HEK293 (cell line): ENCODE measurements around the gene SYNPO2.

ENCODE experiments used
- CTCF ChIA-PET: fragments of 350-600 bp; formaldehyde crosslinking; extraction: SDS; loops from one replicate; lab custom pipeline; 2021; ENCODE audit warnings: antibody characterized with exemption; lab: Yijun Ruan, JAX
- POLR2A ChIA-PET: fragments of 300-600 bp; formaldehyde crosslinking; extraction: SDS; loops from one replicate; lab custom pipeline; 2020; ENCODE audit warnings: antibody characterized with exemption, inconsistent platforms; lab: Yijun Ruan, JAX
- H3K27ac ChIP-seq: fragments of 200-500 bp; sonication (Bioruptor generic); 2 replicates; pipeline ENCODE4 v1.5.1; 2014; ENCODE audit warnings: low read depth, low read length, control low read depth, inconsistent platforms; ENCODE audit errors: extremely low read depth
- H3K36me3 ChIP-seq, 2 experiments: fragments of 200-500 bp in 1 of 2; sonication (Bioruptor generic) in 1 of 2; 1 replicate in 1 of 2; 2 replicates in 1 of 2; pipeline ENCODE4 v1.5.1; 2014 to 2017; ENCODE audit warnings: inconsistent platforms in 2 of 2, low read length in 2 of 2; ENCODE audit not compliant: control insufficient read depth in 2 of 2, insufficient read depth in 1 of 2
- H3K4me1 ChIP-seq: fragments of 200-500 bp; sonication (Bioruptor generic); 2 replicates; pipeline ENCODE4 v1.5.1; 2014; ENCODE audit warnings: mild to moderate bottlenecking, low read length, inconsistent platforms; ENCODE audit not compliant: control insufficient read depth, insufficient read depth
- H3K4me3 ChIP-seq: 2 replicates; pipeline ENCODE4 v1.5.1; 2011; ENCODE audit warnings: low read depth, mild to moderate bottlenecking, control low read depth, low read length, moderate library complexity
- H3K9me3 ChIP-seq: fragments of 200-500 bp; sonication (Bioruptor generic); 2 replicates; pipeline ENCODE4 v1.5.1; 2014; ENCODE audit warnings: low read depth, low read length, inconsistent platforms; ENCODE audit not compliant: control insufficient read depth, insufficient read depth
- FEZF1 ChIP-seq: fragments of 450-650 bp; formaldehyde crosslinking; IDR thresholded peaks from 2 replicates; pipeline ENCODE4 v1.5.1; 2016; ENCODE audit warnings: missing biosample characterization, missing genetic modification characterization
- GFI1B ChIP-seq: fragments of 450-650 bp; formaldehyde crosslinking; IDR thresholded peaks from 2 replicates; pipeline ENCODE4 v1.5.1; 2016; ENCODE audit warnings: missing biosample characterization, missing genetic modification characterization
- HOXC10 ChIP-seq: sonication (generic); formaldehyde crosslinking; IDR thresholded peaks from 2 replicates; pipeline ENCODE4 v1.8.1; 2023; ENCODE audit warnings: mild to moderate bottlenecking, missing genetic modification reagents
- SETDB1 ChIP-seq: IDR thresholded peaks from one replicate; pipeline ENCODE4 v1.6.1; 2017; ENCODE audit warnings: mild to moderate bottlenecking, low read length, moderate library complexity, mixed read lengths; ENCODE audit not compliant: insufficient read length
- YY1 ChIP-seq: fragments of 450-650 bp; formaldehyde crosslinking; IDR thresholded peaks from 2 replicates; pipeline ENCODE4 v1.5.1; 2018; ENCODE audit warnings: missing biosample characterization, missing genetic modification characterization
- YY2 ChIP-seq: fragments of 450-650 bp; formaldehyde crosslinking; IDR thresholded peaks from 2 replicates; pipeline ENCODE4 v1.5.1; 2016; ENCODE audit warnings: missing biosample characterization, missing genetic modification characterization
- ZBTB20 ChIP-seq: fragments of 450-650 bp; formaldehyde crosslinking; IDR thresholded peaks from 2 replicates; pipeline ENCODE4 v1.5.1; 2016; ENCODE audit warnings: missing biosample characterization, missing genetic modification characterization
- ZIC2 ChIP-seq: fragments of 450-650 bp; formaldehyde crosslinking; IDR thresholded peaks from 2 replicates; pipeline ENCODE4 v1.5.1; 2016; ENCODE audit warnings: missing biosample characterization, missing genetic modification characterization
- ZNF132 ChIP-seq: fragments of 450-650 bp; formaldehyde crosslinking; IDR thresholded peaks from 2 replicates; pipeline ENCODE4 v1.5.1; 2017; ENCODE audit warnings: missing biosample characterization, missing genetic modification characterization, borderline replicate concordance
- ZNF146 ChIP-seq: fragments of 450-650 bp; formaldehyde crosslinking; IDR thresholded peaks from 2 replicates; pipeline ENCODE4 v1.5.1; 2016; ENCODE audit warnings: missing biosample characterization, missing genetic modification characterization
- ZNF157 ChIP-seq: fragments of 450-650 bp; formaldehyde crosslinking; IDR thresholded peaks from 2 replicates; pipeline ENCODE4 v1.5.1; 2016; ENCODE audit warnings: missing biosample characterization, missing genetic modification characterization
- ZNF214 ChIP-seq: fragments of 450-650 bp; formaldehyde crosslinking; IDR thresholded peaks from 2 replicates; pipeline ENCODE4 v1.5.1; 2017; ENCODE audit warnings: missing biosample characterization, mild to moderate bottlenecking, missing genetic modification characterization, borderline replicate concordance
- ZNF23 ChIP-seq: fragments of 450-650 bp; formaldehyde crosslinking; IDR thresholded peaks from 2 replicates; pipeline ENCODE4 v1.5.1; 2016; ENCODE audit warnings: missing biosample characterization, missing genetic modification characterization, borderline replicate concordance
- ZNF248 ChIP-seq: fragments of 450-650 bp; formaldehyde crosslinking; IDR thresholded peaks from 2 replicates; pipeline ENCODE4 v1.5.1; 2017; ENCODE audit warnings: missing biosample characterization, missing genetic modification characterization
- ZNF280C ChIP-seq: fragments of 450-650 bp; formaldehyde crosslinking; IDR thresholded peaks from 2 replicates; pipeline ENCODE4 v1.5.1; 2016; ENCODE audit warnings: missing biosample characterization, missing genetic modification characterization
- ZNF292 ChIP-seq: fragments of 450-650 bp; formaldehyde crosslinking; IDR thresholded peaks from 2 replicates; pipeline ENCODE4 v1.5.1; 2016; ENCODE audit warnings: low read depth, missing biosample characterization, missing genetic modification characterization, borderline replicate concordance
- ZNF341 ChIP-seq: fragments of 450-650 bp; formaldehyde crosslinking; IDR thresholded peaks from 2 replicates; pipeline ENCODE4; 2016; ENCODE audit warnings: low read depth, missing biosample characterization, missing genetic modification characterization
- ZNF394 ChIP-seq: fragments of 450-650 bp; formaldehyde crosslinking; IDR thresholded peaks from 2 replicates; pipeline ENCODE4 v1.5.1; 2016; ENCODE audit warnings: missing biosample characterization, missing genetic modification characterization, mild to moderate bottlenecking, moderate library complexity, borderline replicate concordance
- ZNF398 ChIP-seq: fragments of 450-650 bp; formaldehyde crosslinking; IDR thresholded peaks from 2 replicates; pipeline ENCODE4 v1.5.1; 2017; ENCODE audit warnings: missing biosample characterization, missing genetic modification characterization
- ZNF449 ChIP-seq: fragments of 450-650 bp; formaldehyde crosslinking; IDR thresholded peaks from 2 replicates; pipeline ENCODE4 v1.5.1; 2017; ENCODE audit warnings: missing biosample characterization, mild to moderate bottlenecking, missing genetic modification characterization, moderate library complexity
- ZNF558 ChIP-seq: fragments of 450-650 bp; formaldehyde crosslinking; IDR thresholded peaks from 2 replicates; pipeline ENCODE4 v1.5.1; 2016; ENCODE audit warnings: missing biosample characterization, missing genetic modification characterization
- ZNF571 ChIP-seq: fragments of 450-650 bp; formaldehyde crosslinking; IDR thresholded peaks from 2 replicates; pipeline ENCODE4 v1.5.0; 2017; ENCODE audit warnings: missing biosample characterization, missing genetic modification characterization
- ZNF626 ChIP-seq: fragments of 450-650 bp; sonication (Bioruptor Pico); formaldehyde crosslinking; IDR thresholded peaks from 2 replicates; pipeline ENCODE4 v1.5.1; 2018; ENCODE audit warnings: missing biosample characterization, missing genetic modification characterization, inconsistent platforms
- ZNF677 ChIP-seq: fragments of 450-650 bp; IDR thresholded peaks from 2 replicates; pipeline ENCODE4 v1.5.0; 2018; ENCODE audit warnings: missing biosample characterization, mild to moderate bottlenecking, missing genetic modification characterization, moderate library complexity
- ZNF701 ChIP-seq: fragments of 450-650 bp; formaldehyde crosslinking; IDR thresholded peaks from 2 replicates; pipeline ENCODE4 v1.5.1; 2016; ENCODE audit warnings: missing biosample characterization, missing genetic modification characterization
- ZNF768 ChIP-seq: fragments of 450-650 bp; formaldehyde crosslinking; IDR thresholded peaks from 2 replicates; pipeline ENCODE4 v1.5.1; 2018; ENCODE audit warnings: missing biosample characterization, mild to moderate bottlenecking, missing genetic modification characterization
- ZNF785 ChIP-seq: fragments of 450-650 bp; formaldehyde crosslinking; IDR thresholded peaks from 2 replicates; pipeline ENCODE4 v1.5.1; 2016; ENCODE audit warnings: missing biosample characterization, missing genetic modification characterization
- ZSCAN4 ChIP-seq: fragments of 450-650 bp; formaldehyde crosslinking; IDR thresholded peaks from 2 replicates; pipeline ENCODE4 v1.5.1; 2017; ENCODE audit warnings: missing biosample characterization, missing genetic modification characterization

Gene SYNPO2

GRCh38 chr4:119014658-119015057 is 126.0 kb downstream of the SYNPO2 start:
- ChIA-PET CTCF (no interaction called here), POLR2A (no interaction called here)
- TF ChIP-seq ZNF626 (tag by site-specific recombination) (no peak), ZNF571 (no peak), ZIC2 (tag by site-specific recombination) (no peak), ZNF394 (tag by site-specific recombination) (no peak), ZNF558 (tag by site-specific recombination) (no peak), ZNF398 (tag by site-specific recombination) (no peak), HOXC10 (CRISPR knock-in tag) (no peak), YY2 (tag by site-specific recombination) (no peak), FEZF1 (tag by site-specific recombination) (no peak), ZNF785 (no peak), ZNF341 (tag by site-specific recombination) (no peak)
- Histone ChIP-seq H3K36me3 (no peaks in the 10 kb centered on the region), H3K4me1 (no peaks in the 10 kb centered on the region), H3K4me3 (no peak overlapping the region), H3K27ac (no peak overlapping the region), H3K9me3 (no peaks in the 10 kb centered on the region)

- Histone ChIP-seq H3K27ac (no peak overlapping the region), H3K9me3 (no peaks in the 10 kb centered on the region), H3K4me3 (no peak overlapping the region), H3K36me3 (no peaks in the 10 kb centered on the region), H3K4me1 (no peaks in the 10 kb centered on the region)
- ChIA-PET CTCF (no interaction called here), POLR2A (no interaction called here)
- TF ChIP-seq SETDB1 (no peak), ZNF132 (tag by site-specific recombination) (no peak), GFI1B (tag by site-specific recombination) (no peak), ZNF214 (tag by site-specific recombination) (no peak), ZNF449 (tag by site-specific recombination) (no peak), ZNF248 (no peak), HOXC10 (CRISPR knock-in tag) (no peak), ZBTB20 (tag by site-specific recombination) (no peak), ZNF280C (tag by site-specific recombination) (no peak), ZNF768 (no peak), ZNF292 (tag by site-specific recombination) (no peak), YY1 (tag by site-specific recombination) (no peak), ZNF23 (tag by site-specific recombination) (no peak), ZNF558 (tag by site-specific recombination) (no peak), ZNF146 (tag by site-specific recombination) (no peak), ZNF677 (tag by site-specific recombination) (no peak), ZNF701 (tag by site-specific recombination) (no peak), ZNF157 (tag by site-specific recombination) (no peak), ZSCAN4 (tag by site-specific recombination) (no peak)
Observed at GRCh38 chr4:119016636-119017035, 128.0 kb downstream of the SYNPO2 start.
